Skeletal muscle satellite cell (primary cell): Measurements from ENCODE around the gene PRKN.
"Not testable (repeated sequence)": the region's sequence is repeated elsewhere in the genome, so short reads cannot be mapped to it uniquely, and the experiment has no call there.

Experiments
- H3K27me3 ChIP-seq: 2 replicates; pipeline ENCODE4 v1.7.0; 2013; ENCODE audit warnings: low read length; ENCODE audit not compliant: control insufficient read depth, insufficient read depth
- H3K36me3 ChIP-seq: 2 replicates; pipeline ENCODE4 v1.7.0; 2013; ENCODE audit warnings: mild to moderate bottlenecking, control low read depth, low read length; ENCODE audit not compliant: insufficient read depth
- H3K4me1 ChIP-seq: 2 replicates; pipeline ENCODE4 v1.7.0; 2013; ENCODE audit warnings: low read length; ENCODE audit not compliant: control insufficient read depth, insufficient read depth
- H3K4me2 ChIP-seq: 2 replicates; pipeline ENCODE4 v1.7.0; 2013; ENCODE audit warnings: mild to moderate bottlenecking, low read length
- H3K4me3 ChIP-seq: 2 replicates; pipeline ENCODE4 v1.7.0; 2013; ENCODE audit warnings: low read length
- H3K9ac ChIP-seq: 2 replicates; pipeline ENCODE4 v1.7.0; 2013; ENCODE audit warnings: mild to moderate bottlenecking, low read depth, low read length, moderate library complexity
- H3K9me3 ChIP-seq: replicated peaks from 2 replicates; pipeline ENCODE4 v1.7.0; 2013; ENCODE audit warnings: mild to moderate bottlenecking, control low read depth, low read length

Gene PRKN

GRCh38 chr6:161496941-161497340 lies 1230.6 kb downstream of the PRKN start:
- no peaks in the 10 kb centered on the region for H3K9me3 ChIP-seq

GRCh38 chr6:161496271-161496670 lies 1231.3 kb downstream of the PRKN start:
- H3K4me1 ChIP-seq, H3K36me3 ChIP-seq, H3K9me3 ChIP-seq, H3K4me3 ChIP-seq, H3K9ac ChIP-seq, H3K27me3 ChIP-seq, H3K4me2 ChIP-seq: not testable (repeated sequence)

More at GRCh38 chr6:161496941-161497340, 1230.6 kb downstream of the PRKN start:
- H3K4me3 ChIP-seq: no peak overlapping the region
- no peaks in the 10 kb centered on the region for H3K27me3 ChIP-seq
- H3K36me3 ChIP-seq: no peaks in the 10 kb centered on the region
- no peak overlapping the region for H3K4me2 ChIP-seq
- H3K4me1 ChIP-seq: peaks cover 3% of the 10 kb centered on the region
- no peak overlapping the region for H3K9ac ChIP-seq

GRCh38 chr6:161494566-161494965 lies 1233.0 kb downstream of the PRKN start:
- Histone ChIP-seq H3K4me2 (no peak overlapping the region), H3K27me3 (no peaks in the 10 kb centered on the region), H3K4me1 (peaks cover 3% of the 10 kb centered on the region), H3K4me3 (no peak overlapping the region), H3K36me3 (no peaks in the 10 kb centered on the region), H3K9me3 (no peaks in the 10 kb centered on the region), H3K9ac (no peak overlapping the region)

- Histone ChIP-seq H3K27me3 (no peaks in the 10 kb centered on the region), H3K36me3 (no peaks in the 10 kb centered on the region), H3K4me2 (no peak overlapping the region), H3K9me3 (no peaks in the 10 kb centered on the region), H3K4me1 (peaks cover 3% of the 10 kb centered on the region), H3K9ac (no peak overlapping the region), H3K4me3 (no peak overlapping the region)
Measured at GRCh38 chr6:161493576-161494118, 1233.9 kb downstream of the PRKN start.

- H3K4me1 ChIP-seq: peaks cover 19% of the 10 kb centered on the region
- H3K36me3 ChIP-seq: no peaks in the 10 kb centered on the region
- H3K9me3 ChIP-seq: no peaks in the 10 kb centered on the region
- no peak overlapping the region for H3K9ac ChIP-seq
- H3K4me3 ChIP-seq: no peak overlapping the region
- no peaks in the 10 kb centered on the region for H3K27me3 ChIP-seq
- H3K4me2 ChIP-seq: no peak overlapping the region
Measured at GRCh38 chr6:161489626-161490306, 1237.8 kb downstream of the PRKN start.

- Histone ChIP-seq H3K4me2 (no peak overlapping the region), H3K9ac (no peak overlapping the region), H3K4me3 (no peak overlapping the region), H3K9me3 (no peaks in the 10 kb centered on the region), H3K36me3 (no peaks in the 10 kb centered on the region), H3K4me1 (peaks cover 20% of the 10 kb centered on the region), H3K27me3 (no peaks in the 10 kb centered on the region)
Measured at GRCh38 chr6:161487694-161488093, 1239.9 kb downstream of the PRKN start.

- H3K27me3 ChIP-seq: no peaks in the 10 kb centered on the region
- no peak overlapping the region for H3K4me3 ChIP-seq
- H3K9me3 ChIP-seq: no peaks in the 10 kb centered on the region
- H3K36me3 ChIP-seq: no peaks in the 10 kb centered on the region
- peaks cover 25% of the 10 kb centered on the region for H3K4me1 ChIP-seq
- peak overlapping the region; percentile 50 for H3K4me2 ChIP-seq
- H3K9ac ChIP-seq: no peak overlapping the region
Measured at GRCh38 chr6:161487217-161487531, 1240.4 kb downstream of the PRKN start.

GRCh38 chr6:161486361-161487216 lies 1241.0 kb downstream of the PRKN start:
- Histone ChIP-seq H3K36me3 (no peaks in the 10 kb centered on the region), H3K9me3 (no peaks in the 10 kb centered on the region), H3K9ac (no peak overlapping the region), H3K27me3 (no peaks in the 10 kb centered on the region), H3K4me2 (peak overlapping the region; percentile 50), H3K4me3 (no peak overlapping the region), H3K4me1 (peaks cover 29% of the 10 kb centered on the region)

- Histone ChIP-seq H3K4me1 (peaks cover 25% of the 10 kb centered on the region), H3K36me3 (no peaks in the 10 kb centered on the region), H3K4me3 (no peak overlapping the region), H3K9me3 (no peaks in the 10 kb centered on the region), H3K27me3 (no peaks in the 10 kb centered on the region), H3K9ac (peak overlapping the region; percentile 22), H3K4me2 (no peak overlapping the region)
Measured at GRCh38 chr6:161482517-161482858, 1245.1 kb downstream of the PRKN start.

GRCh38 chr6:161481786-161482516 lies 1245.6 kb downstream of the PRKN start:
- Histone ChIP-seq H3K9me3 (no peaks in the 10 kb centered on the region), H3K27me3 (no peaks in the 10 kb centered on the region), H3K36me3 (no peaks in the 10 kb centered on the region), H3K9ac (peak overlapping the region; percentile 22), H3K4me1 (peaks cover 21% of the 10 kb centered on the region), H3K4me3 (no peak overlapping the region), H3K4me2 (no peak overlapping the region)

GRCh38 chr6:161480421-161481155 lies 1247.0 kb downstream of the PRKN start:
- Histone ChIP-seq H3K36me3 (no peaks in the 10 kb centered on the region), H3K9ac (no peak overlapping the region), H3K4me2 (no peak overlapping the region), H3K4me1 (peaks cover 22% of the 10 kb centered on the region), H3K27me3 (no peaks in the 10 kb centered on the region), H3K9me3 (no peaks in the 10 kb centered on the region), H3K4me3 (no peak overlapping the region)
